OCI-LY3 (cell line): ENCODE measurements around the gene TRIM67.

Source experiments
- EZH2phosphoT487 ChIP-seq: fragments of 200-600 bp; shearing (Covaris generic); IDR thresholded peaks from 2 replicates; pipeline ENCODE4 v1.6.1; 2018; ENCODE audit warnings: antibody characterized with exemption, mixed run types, low read depth
- TF ChIP-seq, protein P1 (sequence below): fragments of 200-600, 300-600 bp; sonication (generic); IDR thresholded peaks from 2 replicates; pipeline ENCODE4 v1.5.1; 2014; ENCODE audit warnings: antibody characterized with exemption, low read length, low read depth

DNA sequence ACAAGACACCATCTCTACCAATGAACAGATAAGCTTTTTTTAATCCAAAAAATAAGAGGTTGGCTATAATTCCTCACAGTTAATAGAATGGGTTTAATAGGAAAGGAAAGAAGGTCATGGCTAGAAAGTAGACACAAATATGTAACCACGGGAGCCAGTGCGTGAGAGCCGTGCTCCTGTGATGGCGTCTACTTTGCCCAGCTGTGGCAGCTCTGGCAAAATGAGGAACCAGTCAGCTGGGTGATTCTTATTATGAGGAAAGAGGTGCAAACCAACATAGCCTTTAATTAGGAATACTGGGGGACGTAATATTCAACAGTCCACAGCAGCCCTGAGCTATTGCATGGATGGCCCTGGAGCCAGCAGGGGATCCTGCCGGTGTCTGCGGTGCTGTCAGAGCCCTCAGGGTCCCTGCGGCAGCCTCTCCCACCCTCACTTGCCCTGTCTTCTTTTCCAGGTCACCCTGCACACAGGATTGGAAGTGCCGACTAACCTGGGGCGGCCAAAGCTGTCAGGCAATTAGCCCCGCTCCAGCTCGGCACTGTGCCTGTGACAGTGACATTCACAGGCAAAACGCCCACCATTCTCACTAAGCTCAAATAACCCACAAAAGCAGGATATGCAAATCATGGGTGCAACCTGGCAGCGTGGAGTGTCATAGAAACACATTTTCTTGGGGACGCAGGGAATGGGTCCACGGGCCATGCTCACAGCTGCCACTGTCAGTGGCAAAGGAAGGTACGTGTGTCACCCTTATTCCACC lies 53.2 kb downstream of the TRIM67 start:
- TF ChIP-seq, protein P1, sequence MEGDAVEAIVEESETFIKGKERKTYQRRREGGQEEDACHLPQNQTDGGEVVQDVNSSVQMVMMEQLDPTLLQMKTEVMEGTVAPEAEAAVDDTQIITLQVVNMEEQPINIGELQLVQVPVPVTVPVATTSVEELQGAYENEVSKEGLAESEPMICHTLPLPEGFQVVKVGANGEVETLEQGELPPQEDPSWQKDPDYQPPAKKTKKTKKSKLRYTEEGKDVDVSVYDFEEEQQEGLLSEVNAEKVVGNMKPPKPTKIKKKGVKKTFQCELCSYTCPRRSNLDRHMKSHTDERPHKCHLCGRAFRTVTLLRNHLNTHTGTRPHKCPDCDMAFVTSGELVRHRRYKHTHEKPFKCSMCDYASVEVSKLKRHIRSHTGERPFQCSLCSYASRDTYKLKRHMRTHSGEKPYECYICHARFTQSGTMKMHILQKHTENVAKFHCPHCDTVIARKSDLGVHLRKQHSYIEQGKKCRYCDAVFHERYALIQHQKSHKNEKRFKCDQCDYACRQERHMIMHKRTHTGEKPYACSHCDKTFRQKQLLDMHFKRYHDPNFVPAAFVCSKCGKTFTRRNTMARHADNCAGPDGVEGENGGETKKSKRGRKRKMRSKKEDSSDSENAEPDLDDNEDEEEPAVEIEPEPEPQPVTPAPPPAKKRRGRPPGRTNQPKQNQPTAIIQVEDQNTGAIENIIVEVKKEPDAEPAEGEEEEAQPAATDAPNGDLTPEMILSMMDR: no peak
- TF ChIP-seq EZH2phosphoT487: no peak
